ENCODE data around the gene TMEM255B.

The TMEM255B gene

DNA sequence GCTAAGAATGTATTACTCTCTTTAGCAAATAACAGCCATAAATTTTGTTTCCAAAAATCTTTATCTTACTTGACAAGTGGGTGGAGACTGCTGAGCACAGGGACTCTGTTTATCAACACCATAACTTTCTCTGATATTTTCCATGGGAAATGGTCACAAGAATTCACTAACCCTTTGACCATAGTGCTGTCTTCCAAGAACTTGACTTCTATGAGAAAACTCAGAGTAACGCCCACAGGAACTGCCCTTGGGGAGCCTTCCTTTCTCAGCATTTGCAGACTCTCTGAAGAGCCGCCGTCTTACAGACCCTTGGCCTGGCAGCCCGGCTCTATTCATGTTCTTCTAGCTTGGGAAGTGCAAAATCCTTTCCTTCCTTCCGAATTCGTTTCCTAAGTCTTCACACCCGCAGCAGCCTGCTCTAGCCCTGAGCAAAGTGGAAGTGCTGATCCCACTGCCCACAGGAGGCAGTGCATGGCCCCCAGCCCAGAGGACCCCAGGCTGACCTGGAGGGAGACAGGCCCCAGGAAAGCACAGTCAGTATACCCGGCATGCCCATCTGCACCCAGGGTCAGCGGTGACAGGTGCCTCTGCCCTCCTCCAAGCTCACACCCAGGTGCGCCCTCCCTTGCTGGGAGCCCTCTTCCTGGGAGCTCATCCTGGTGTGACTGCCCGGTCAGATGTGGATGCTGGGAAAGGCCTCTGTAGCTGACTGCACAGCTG is 94.7 kb downstream of the TMEM255B start:
- DNase-seq = no peak

DNA sequence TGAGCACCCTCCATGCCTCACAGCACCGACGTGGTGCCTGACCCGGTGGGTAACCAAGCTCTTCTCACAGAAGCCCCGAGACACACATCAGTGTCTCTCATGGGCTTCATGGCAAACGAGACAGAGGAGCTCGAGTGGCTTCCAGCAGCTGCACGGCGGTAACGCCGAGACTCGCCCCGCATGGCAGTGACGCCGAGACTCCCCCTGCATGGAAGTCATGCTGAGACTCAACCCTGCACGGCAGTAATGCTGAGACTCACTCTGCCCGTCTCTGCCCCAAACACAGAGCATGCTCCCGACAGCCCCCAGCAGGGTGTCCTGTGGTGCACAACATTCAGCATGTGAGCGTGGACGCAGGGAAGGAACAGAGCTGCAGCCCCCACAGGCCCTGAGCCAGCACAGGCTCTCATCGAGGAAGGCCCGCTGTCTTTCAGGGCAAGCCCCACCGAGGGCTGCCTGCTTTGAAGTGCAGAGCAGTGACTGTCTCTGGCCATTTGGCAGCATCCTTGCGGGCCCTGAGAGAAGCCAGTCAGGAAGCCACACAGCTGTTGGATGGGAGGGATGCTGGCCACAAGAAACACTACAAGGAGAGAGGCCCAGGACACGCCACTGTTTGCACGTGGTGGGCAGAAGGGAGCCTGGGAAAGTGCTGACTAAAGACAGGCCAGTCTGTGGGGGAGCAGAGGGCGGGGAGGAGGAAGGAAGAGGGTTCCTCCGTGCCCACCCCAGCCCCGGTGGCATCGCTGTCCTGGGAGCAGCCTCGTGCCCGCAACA is 95.4 kb downstream of the TMEM255B start:
- no peak for DNase-seq

DNA sequence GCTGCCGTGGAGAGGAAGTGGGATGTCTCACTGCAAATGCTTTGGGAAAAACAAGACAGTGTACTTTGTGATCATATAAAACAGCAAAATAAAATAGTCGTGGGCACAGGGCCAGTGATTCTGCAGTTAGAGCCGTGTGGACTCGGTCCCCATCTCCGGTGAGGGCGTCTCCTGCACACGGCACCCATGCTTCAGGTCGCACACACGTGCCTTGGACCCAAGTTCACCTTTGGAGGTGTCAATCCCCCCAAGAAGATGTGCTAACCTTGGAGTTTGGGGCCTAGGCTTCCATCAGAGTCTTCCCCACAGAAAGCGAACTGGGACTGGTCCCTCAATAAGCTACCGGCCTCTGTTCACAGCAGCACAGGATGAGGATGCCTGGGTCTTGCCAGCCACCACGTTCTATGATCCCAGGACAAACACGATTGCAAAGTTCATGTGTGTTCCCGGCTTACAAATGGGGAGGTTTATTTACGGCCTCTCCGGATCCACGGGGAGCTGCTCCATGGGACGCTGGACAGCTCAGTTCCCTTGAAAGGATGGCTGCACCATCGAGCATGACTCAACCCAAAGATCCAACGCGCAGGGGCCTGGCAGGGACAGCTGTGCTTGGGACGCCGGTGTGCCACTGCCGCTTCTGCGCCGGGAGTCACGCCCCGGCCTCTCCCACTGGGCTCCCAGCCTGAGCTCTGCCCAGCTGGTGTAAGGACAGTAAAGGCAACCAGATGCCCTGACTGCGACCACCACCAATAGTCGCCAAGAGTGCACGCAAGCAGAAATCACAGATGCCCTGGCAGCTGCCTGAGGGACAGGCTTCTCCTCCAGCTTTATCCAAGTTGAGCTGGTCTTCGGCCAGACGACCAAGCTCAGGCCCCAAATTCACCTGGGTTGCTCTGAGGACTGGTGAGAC is 96.2 kb downstream of the TMEM255B start:
- DNase-seq = no peak

DNA sequence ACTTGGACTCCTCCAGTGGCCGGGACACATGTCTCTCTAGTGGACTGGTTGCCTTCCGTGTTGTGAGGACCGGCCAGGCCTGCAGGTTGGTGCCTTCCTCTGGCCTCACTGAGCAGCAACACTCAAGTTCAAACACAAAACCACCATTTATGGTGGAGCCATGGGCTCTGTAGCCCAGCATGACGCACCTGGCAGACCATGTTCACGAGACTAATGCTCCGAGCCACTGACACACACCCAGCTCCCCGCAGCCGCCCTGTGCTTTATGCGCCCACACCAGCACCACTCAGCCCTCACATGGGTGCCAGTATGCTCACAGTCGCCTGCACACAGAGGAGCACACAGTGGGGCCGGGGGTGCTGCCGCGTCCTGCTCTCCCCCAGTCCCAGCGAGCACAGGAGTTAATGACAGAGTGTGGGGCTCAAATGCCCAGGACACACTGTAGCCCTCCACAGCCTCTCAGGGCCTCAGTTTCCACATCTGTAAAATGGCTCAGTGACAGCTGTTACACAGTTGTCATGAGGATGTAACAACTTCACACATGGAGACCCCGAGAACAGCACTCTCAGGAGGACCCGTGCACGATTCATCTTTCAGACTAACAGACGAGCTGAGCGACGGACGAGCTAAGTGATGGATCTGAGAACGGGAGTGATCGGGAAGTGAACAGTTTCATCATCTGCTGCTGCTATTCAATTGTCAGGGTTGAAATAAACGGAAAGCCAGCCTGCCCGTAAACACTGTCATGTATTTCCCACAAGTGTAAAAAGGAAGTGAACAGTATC is 97.1 kb downstream of the TMEM255B start:
- no peak for DNase-seq

DNA sequence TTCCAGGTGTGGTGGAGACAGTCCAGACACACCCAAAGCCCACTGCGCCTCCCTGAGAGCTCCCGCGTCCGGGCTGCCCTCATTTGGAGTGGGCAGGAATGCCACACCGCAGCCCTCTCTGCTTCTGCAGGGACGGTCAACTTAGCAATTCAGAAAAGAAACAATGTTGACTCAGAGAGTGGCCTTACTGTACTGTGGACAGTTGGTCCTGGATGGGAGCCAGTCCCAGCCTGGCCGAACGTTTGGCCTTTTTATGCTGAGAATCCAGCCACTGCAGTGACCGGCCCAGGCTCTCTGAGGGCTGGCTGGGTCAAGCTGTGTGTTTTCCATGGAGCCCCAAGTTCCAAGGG is 97.7 kb downstream of the TMEM255B start:
- DNase-seq = no peak

DNA sequence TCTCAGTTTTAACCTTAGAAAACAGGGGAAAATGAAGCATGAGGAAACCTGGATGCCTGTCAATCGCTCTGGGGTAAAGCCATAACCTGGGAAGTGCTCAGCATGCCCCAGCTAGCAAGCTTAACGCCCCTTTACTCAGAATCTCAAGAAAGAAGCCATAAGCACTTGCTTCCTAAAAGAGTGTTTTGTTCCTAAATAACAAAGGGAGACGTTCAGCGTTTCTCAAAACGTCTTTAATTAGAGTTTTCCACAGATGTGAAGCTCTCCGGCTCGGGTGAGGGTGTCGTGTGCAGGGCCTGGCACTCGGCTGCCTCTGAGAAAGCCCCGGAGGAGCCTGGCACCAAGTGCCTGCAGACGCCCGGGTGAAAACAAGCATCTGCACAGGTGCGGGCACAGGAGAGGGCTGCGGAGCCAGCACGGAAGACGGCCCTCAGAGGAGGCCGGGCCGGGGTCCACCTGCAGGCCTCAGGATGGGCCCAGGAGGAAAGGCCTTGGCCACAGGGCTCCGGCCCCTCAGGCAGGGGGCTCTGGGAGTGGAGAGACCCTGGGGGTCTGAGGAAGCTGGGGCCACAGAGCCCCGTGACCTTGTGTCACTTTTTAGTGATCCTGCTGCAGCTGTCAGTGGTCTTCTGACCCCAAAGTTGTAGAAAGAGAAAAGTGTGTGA is 98.6 kb downstream of the TMEM255B start:
- DNase-seq = no peak

DNA sequence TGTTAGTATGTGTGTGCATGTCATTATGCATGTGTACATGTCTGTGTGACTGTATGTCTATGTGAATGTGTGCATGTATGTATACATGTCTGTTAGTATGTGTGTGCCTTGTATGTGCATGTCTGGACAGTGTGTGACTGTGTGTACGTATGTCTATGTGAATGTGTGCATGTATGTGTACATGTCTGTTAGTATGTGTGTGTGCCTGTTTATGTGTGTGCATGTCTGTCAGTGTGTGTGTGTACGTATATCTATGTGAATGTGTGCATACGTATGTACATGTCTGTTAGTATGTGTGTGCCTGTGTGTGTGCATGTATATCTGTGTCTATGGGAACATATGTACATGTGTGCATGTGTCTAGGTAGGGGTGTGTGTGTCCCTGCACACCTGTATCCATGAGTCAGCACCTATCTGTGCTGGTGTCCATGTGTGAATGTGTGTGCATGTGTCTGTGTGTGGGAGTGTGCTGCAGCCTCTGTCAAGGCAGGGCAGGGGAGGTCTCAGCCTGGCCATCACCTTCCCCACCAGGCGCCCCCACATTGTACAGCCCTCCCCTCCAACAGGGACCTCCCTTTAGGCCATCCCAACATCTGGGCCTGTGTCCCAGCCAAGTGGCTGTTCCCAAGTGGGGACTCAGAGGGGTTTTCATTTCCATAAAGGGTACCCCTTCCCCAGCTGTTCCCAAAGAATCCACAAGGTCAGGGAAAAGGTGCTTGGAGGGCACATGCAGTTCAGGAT is 100.5 kb downstream of the TMEM255B start:
- no peak for DNase-seq

DNA sequence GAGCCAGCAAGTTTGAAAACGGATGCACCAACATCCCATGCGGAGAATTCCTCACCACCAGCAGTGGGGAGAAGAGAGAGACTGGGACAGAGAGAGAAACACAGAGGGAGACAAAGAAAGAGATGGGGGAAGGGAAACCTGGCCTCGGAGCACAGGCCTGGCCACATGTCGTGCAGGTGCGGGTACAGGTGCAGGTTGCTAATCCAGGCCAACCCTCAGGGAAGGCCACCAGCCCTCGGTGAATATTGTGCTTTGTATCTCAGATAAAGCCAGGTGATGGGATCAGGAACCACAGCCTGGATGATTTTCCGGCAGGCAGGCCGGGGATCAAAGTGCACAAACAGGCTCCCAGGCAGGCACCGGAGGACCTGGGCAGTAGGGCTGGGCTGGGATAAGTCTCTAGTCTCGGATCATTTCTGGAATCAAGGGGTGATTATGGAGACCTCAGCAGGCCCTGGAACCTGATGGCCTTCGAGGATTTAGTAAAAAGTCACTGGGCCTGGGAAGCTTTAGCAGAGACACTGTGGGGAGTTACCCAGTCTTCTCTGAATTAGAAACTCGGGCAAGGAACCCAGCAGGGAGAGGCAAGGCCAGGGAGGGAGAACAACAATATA is 101.1 kb downstream of the TMEM255B start:
- DNase-seq = no peak

DNA sequence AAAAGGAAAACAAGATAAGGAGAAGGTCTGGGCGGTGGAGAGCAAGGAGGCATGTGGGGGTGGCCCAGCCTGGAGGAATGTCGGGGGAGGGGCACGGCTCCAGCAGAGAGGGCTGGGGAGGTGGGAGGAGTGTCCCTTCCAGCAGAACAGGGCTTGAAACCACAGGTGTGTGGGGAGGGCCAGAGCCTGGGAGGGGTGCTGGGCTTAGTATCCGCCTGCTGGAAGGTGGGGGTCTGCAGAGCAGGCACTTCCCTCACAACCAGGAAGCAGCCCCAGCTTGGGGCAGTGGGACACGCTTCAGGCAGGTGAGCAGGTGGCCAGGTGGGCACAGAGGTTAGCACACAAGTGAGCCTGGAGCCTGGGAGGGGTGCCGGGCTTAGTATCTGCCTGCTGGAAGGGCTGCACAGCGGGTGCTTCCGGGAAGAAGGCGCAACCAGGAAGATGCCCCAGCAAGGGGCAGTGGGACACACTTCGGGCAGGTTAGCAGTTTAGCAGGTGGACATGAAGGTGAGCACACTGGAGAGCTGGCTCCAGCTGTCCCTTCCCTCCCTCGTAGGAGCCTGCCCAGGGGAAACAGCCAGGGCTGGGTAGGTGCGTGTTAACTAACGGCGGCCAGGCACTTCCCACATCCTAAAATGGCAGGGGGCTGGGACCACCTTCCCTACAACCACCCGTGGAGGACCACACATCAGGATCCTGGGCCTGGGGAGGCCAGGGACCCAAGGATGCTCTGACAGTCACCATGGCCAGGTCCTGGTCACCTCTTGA is 101.8 kb downstream of the TMEM255B start:
- no peak for DNase-seq

DNA sequence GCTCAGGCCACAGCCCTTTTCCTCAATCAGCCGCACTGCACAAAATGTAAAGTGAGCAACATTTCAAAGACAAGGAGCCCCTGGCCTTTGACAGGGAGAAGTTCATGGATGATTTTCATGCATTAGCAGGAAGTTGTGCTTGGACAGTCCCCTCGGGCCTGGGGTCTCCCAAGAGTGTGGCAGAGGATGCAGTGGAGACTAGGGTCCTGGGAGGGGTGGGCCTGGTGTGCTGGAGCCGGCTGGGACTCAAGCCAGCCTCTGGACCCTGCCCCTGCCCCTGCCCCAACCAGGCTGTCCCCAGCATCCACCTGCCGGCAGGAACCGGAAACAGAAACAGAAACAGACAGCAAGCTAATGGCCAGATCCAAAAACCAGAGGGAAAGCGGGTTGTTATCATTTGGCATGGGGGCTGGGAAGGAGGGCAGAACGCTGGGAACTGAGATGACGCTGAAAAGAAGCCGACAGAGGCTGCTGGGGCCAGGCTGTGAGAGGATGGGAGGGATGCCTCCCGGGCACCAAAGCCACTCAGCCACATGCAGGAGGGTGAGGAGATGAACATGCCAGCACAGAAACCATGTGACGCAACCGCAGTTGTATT is 102.5 kb downstream of the TMEM255B start:
- no peak for DNase-seq

DNA sequence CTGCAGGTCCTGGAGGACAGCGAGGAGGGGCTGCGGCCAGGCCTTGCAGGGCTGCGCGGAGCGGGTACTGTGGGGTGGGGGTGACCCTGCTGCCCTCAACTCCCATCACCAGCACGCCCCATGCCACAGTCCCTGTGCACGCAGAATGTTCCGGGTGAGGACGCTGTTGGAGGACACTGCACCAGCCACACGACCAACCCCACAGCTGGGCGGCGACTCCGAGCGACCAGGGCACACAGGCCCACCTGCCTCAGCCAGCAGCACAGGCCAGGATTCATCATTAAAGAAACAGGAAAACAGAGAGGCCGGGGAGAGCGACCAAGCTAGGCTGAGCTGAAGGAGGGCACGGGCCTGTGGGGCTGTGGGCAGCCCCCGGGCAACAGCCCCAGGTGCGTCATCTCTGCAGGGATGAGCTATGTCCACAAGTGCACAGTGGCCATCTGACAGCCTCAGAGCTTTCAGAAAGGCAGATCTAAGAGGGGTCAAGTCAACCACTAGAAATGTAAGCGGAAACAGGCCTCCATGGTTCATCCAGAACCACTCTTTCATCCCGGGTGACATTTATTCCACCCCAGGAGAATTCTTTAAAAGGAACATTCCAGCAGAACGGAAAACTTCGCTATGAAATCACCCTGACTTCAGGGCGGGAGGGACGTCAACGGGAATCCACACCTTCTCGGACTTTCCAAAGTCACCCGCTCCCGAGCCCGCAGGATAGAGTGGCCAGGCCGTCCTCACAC is 103.3 kb downstream of the TMEM255B start:
- DNase-seq = no peak

DNA sequence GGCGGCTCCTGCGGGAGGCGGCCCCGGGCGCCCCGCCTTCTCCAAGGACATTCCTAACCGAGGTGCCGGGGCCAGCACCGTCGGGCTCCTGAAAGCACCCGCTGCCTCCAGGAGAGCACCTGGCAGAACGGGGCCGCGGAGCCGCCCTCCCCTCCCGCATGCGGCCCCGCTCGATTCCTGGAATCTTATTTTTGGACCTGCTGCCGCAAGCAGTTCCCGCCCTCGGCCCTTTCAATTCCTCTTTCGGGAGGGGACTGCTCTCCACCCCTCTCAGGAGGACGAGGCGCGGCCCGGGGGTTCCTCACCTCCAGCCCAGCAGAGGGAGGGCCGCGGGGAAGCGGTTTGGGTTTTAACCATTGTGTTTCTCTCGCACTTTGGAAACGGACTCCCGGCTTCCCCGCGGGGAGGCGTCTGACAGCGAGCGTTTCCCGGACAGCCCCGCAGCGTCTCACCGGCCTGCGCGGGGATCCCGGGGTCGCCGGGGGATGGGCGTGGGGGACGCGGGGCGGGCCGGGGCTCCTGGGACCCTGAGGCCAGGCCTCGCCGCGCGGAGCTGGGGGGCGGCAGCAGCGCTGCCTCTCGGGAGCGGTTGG is 104.0 kb downstream of the TMEM255B start:
- DNase-seq = no peak

DNA sequence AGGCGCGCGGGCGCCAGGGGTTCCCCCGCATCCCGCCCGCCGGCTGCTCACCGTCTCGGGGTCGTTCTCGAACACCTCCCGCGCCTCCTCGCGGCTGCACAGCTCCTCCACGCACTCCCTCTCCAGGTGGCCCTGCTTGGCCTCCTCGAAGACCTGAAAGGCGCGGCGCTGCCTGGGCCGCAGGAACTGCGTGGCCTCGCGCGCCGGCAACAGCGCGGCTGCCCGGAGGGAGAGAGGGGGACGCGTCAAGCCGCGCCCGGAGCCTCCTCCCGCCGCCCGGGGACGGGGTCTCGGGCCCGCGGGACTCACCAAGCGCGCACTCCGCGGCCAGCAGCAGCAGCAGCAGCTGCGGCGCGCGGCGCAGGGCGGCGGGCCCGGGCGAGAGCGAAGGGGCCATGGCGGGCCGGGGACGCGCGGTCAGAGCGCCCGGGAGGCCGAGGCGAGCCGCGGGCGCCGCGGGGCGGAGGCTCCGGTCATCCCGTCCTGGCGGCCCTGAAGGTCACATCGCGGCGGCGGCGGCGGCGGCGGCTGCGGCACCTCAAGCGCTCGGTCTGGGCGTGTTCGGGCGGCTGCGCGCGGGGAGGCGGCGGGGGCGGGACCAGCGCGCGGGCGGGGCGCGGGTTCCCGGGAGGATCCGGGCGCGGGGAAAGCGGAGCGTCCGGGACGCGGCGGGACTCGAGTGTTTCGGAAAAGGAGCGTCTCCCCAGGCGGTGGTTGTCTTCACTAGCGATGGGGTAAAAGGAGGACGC is 104.7 kb downstream of the TMEM255B start, which contains the start of gene GAS6:
Gene GAS6, minus strand, starts transcription at position 553 of the 749 bp plus-strand sequence. Its CDS starts 156 bp downstream, at position 397.
- DNase-seq = no peak

DNA sequence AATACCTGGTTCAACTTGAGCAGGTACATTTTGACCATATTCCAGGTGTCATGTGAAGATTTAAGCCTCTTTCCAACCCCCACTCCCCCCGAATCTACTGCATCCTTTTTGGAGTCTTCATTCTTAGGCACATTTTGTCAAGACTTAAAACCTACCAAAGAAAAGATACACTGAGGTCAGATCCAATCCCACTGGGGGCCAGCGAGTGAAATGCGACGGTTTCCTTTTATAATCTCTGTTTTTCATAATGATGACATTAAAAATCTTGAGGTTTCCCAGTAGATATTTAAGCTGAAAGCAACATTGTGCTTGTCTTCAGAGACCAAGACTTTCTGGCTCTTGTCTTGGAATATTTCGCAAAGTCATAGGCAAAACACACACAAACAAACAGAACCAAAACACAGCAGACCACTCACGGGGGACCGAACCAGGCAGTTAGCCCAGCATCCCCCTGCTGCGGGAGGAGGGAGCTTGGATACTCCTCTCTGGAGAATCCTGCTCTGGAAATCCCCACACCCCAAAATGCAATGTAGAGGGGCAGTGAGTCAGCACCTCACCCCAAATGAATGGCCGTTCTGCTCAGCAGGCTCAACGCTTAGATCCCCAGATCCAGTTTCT is 105.4 kb downstream of the TMEM255B start:
- no peak for DNase-seq

DNA sequence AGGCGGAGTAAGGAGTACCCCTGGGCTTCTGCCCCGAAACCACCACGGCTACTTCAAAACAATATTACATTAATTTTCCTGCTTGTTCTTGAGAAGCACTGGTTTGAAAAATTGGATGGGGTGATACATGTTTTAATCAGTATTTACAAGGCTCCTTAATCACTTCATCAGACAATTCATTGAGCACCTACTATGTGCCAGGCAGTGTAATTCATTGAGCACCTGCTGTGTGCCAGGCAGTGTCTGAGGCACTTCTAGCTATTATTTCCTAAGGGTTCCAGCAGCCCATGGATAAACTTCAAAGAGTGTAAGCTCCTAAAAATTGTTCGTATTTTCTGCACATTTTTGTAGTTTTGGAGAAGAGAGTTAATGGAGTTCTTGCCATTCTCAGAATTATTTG is 106.4 kb downstream of the TMEM255B start:
- DNase-seq = no peak

Data from NCI-H2227 treated with DMSO at 0.1 percent for 48 hours (cell line).